SJCRH30 (cell line): Measurements from ENCODE around the gene NOS3. TPM values are rescaled to one million over a fixed set of nuclear protein-coding genes. Genes with fewer than 3 reads are reported as not detected.
"Not testable (repeated sequence)": the region's sequence is repeated elsewhere in the genome, so short reads cannot be mapped to it uniquely, and the experiment has no call there.

Experiments
- DNase-seq, 2 experiments: peaks; one replicate each; pipeline ENCODE4 v3.0.0-alpha.2; 2015 to 2020
- H3K27ac ChIP-seq: fragments of 250-450 bp; sonication (Bioruptor Pico); 2 replicates; pipeline ENCODE4 v1.5.1; 2020; ENCODE audit warnings: mild to moderate bottlenecking, moderate library complexity
- H3K27me3 ChIP-seq: fragments of 250-450 bp; sonication (Bioruptor Pico); 2 replicates; pipeline ENCODE4 v1.5.1; 2020; ENCODE audit warnings: mild to moderate bottlenecking, moderate library complexity
- H3K36me3 ChIP-seq: fragments of 250-450 bp; sonication (Bioruptor Pico); 2 replicates; pipeline ENCODE4 v1.5.1; 2020; ENCODE audit warnings: mild to moderate bottlenecking, moderate library complexity
- H3K4me1 ChIP-seq: fragments of 250-450 bp; sonication (Bioruptor Pico); 2 replicates; pipeline ENCODE4 v1.5.1; 2020; ENCODE audit warnings: mild to moderate bottlenecking, moderate library complexity
- H3K4me3 ChIP-seq: fragments of 250-450 bp; sonication (Bioruptor Pico); 2 replicates; pipeline ENCODE4 v1.5.1; 2020; ENCODE audit warnings: mild to moderate bottlenecking, moderate library complexity
- H3K9me3 ChIP-seq: fragments of 250-450 bp; sonication (Bioruptor Pico); replicated peaks from 2 replicates; pipeline ENCODE4 v1.5.1; 2020; ENCODE audit warnings: mild to moderate bottlenecking, moderate library complexity
- total RNA-seq: library from RNA; depleted of rRNA; stranded (reverse); fragments of >200 nt; shearing (Covaris generic); gene quantifications from 2 replicates; pipeline ENCODE4 v1.2.3, GENCODE V29; 2014

NOS3 gene
- total RNA-seq, 1 experiment from 2014 or later: 0.20 TPM

- DNase-seq: no peak
These were observed 38.2 kb downstream of the NOS3 start for GRCh38 chr7:151028948-151029501.

DNA sequence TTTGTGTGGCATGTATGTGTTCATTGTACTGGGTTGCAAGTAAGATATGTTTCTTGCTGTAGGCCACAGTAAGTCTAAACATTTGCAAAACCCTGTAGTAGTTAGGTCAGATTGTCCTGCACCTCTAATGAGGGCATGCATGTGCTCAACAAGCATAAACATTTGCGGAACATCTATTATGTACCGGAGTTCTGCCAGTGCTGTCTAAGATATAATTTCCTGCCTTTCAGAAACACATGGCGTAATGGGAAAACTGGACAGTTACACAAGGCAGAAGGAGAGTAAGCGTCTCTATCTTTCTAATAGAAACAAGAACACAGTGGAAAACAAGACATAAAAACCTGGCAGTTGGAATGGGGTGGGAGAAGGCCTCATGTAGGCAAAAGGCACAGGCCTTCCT, 40.2 kb downstream of the NOS3 start:
- H3K4me3 ChIP-seq: no peak overlapping the region

More at GRCh38 chr7:151028948-151029501, 38.2 kb downstream of the NOS3 start:
- Histone ChIP-seq H3K4me1 (peaks cover 14% of the 10 kb centered on the region; the same call in 1 of the 2 replicates), H3K27me3 (no peaks in the 10 kb centered on the region), H3K27ac (peak overlapping the region; percentile 21; the same call in 1 of the 2 replicates), H3K9me3 (no peaks in the 10 kb centered on the region), H3K4me3 (peak overlapping the region; percentile 83), H3K36me3 (no peaks in the 10 kb centered on the region)

GRCh38 chr7:151032936-151033863, 42.4 kb downstream of the NOS3 start:
- DNase-seq: no peak
- Histone ChIP-seq H3K27ac (no peak overlapping the region), H3K4me1 (peaks cover 8% of the 10 kb centered on the region; the same call in 1 of the 2 replicates), H3K27me3 (no peaks in the 10 kb centered on the region), H3K9me3 (no peaks in the 10 kb centered on the region), H3K4me3 (no peak overlapping the region), H3K36me3 (no peaks in the 10 kb centered on the region)

More for the DNA sequence above, 40.2 kb downstream of the NOS3 start:
- H3K27ac ChIP-seq: no peak overlapping the region
- H3K36me3 ChIP-seq: no peaks in the 10 kb centered on the region
- peaks cover 14% of the 10 kb centered on the region; the same call in 1 of the 2 replicates for H3K4me1 ChIP-seq
- DNase-seq: no peak
- no peaks in the 10 kb centered on the region for H3K27me3 ChIP-seq
- no peaks in the 10 kb centered on the region for H3K9me3 ChIP-seq

GRCh38 chr7:151033864-151034249, 43.0 kb downstream of the NOS3 start:
- peaks cover 14% of the 10 kb centered on the region for H3K4me1 ChIP-seq
- no peak for DNase-seq
- no peaks in the 10 kb centered on the region for H3K27me3 ChIP-seq
- no peak overlapping the region for H3K4me3 ChIP-seq
- no peaks in the 10 kb centered on the region for H3K36me3 ChIP-seq
- no peak overlapping the region for H3K27ac ChIP-seq
- H3K9me3 ChIP-seq: no peaks in the 10 kb centered on the region

GRCh38 chr7:151034312-151035025, 43.7 kb downstream of the NOS3 start:
- Histone ChIP-seq H3K27me3 (no peaks in the 10 kb centered on the region), H3K9me3 (no peaks in the 10 kb centered on the region), H3K27ac (no peak overlapping the region), H3K4me3 (no peak overlapping the region), H3K36me3 (no peaks in the 10 kb centered on the region), H3K4me1 (peaks cover 17% of the 10 kb centered on the region)
- no peak for DNase-seq

DNA sequence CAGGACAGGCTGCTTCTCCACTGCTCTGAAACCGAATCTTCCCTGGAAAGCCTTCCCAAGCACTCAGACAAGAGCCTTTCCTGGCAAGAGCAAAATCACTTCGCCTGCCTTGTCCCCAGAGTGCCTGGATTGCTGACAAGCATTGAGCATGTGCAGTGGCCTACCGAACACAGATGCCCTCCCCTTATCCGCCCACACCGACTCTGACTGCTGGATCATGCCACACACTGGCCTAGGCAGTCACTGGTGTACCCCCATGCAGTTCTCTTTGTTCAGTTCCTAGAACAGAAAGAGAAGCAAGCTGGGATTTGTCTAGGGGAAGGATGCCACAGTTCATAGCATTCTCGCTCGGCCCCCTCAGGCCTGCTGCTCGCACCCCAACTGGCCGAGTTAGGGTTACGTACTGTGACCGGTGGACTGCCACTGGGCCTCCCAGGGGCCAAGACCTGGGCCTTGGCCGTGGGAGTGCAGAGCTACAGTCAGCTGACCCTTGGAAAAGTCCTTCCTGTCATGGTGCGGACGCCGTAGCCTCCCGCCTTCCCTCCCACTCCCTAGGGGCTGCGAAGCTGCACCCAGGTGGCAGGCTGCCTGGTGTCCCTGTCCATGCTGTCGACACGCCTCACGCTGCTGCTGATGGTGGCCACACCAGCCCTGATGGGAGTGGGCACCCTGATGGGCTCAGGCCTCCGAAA, 44.4 kb downstream of the NOS3 start:
- Histone ChIP-seq H3K27ac (no peak overlapping the region), H3K27me3 (no peaks in the 10 kb centered on the region), H3K9me3 (no peaks in the 10 kb centered on the region), H3K4me1 (peaks cover 20% of the 10 kb centered on the region), H3K4me3 (no peak overlapping the region), H3K36me3 (no peaks in the 10 kb centered on the region)
- no peak for DNase-seq

DNA sequence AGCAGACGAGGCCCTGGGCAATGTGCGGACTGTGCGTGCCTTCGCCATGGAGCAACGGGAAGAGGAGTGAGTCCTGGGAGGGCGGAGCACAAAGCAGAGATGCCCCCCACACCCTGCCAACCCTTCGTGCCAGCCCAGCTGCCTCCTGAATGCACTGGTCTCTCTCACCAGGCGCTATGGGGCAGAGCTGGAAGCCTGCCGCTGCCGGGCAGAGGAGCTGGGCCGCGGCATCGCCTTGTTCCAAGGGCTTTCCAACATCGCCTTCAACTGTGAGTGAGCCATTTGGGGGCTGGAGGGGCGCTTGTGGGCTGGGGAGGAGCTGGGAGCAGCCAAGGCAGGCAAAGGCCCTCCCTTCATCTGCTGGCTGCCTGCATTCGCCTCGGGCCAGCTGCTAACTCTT, 45.1 kb downstream of the NOS3 start:
- DNase-seq: no peak
- Histone ChIP-seq H3K4me1 (peaks cover 27% of the 10 kb centered on the region), H3K4me3 (no peak overlapping the region), H3K27ac (no peak overlapping the region), H3K27me3 (no peaks in the 10 kb centered on the region), H3K36me3 (no peaks in the 10 kb centered on the region), H3K9me3 (no peaks in the 10 kb centered on the region)

- Histone ChIP-seq H3K36me3 (no peaks in the 10 kb centered on the region), H3K9me3 (no peaks in the 10 kb centered on the region), H3K27ac (peak overlapping the region; percentile 72), H3K4me1 (peaks cover 30% of the 10 kb centered on the region), H3K27me3 (no peaks in the 10 kb centered on the region), H3K4me3 (no peak overlapping the region)
- DNase-seq: peak; percentile 86 to 89
These were observed 48.4 kb downstream of the NOS3 start for GRCh38 chr7:151038951-151039849.

- Histone ChIP-seq H3K9me3 (no peaks in the 10 kb centered on the region), H3K4me3 (no peak overlapping the region), H3K4me1 (peaks cover 34% of the 10 kb centered on the region), H3K36me3 (no peaks in the 10 kb centered on the region), H3K27ac (peak overlapping the region; percentile 72), H3K27me3 (no peaks in the 10 kb centered on the region)
- DNase-seq: peak; percentile 57 to 68
These were observed 49.2 kb downstream of the NOS3 start for GRCh38 chr7:151039850-151040548.

DNA sequence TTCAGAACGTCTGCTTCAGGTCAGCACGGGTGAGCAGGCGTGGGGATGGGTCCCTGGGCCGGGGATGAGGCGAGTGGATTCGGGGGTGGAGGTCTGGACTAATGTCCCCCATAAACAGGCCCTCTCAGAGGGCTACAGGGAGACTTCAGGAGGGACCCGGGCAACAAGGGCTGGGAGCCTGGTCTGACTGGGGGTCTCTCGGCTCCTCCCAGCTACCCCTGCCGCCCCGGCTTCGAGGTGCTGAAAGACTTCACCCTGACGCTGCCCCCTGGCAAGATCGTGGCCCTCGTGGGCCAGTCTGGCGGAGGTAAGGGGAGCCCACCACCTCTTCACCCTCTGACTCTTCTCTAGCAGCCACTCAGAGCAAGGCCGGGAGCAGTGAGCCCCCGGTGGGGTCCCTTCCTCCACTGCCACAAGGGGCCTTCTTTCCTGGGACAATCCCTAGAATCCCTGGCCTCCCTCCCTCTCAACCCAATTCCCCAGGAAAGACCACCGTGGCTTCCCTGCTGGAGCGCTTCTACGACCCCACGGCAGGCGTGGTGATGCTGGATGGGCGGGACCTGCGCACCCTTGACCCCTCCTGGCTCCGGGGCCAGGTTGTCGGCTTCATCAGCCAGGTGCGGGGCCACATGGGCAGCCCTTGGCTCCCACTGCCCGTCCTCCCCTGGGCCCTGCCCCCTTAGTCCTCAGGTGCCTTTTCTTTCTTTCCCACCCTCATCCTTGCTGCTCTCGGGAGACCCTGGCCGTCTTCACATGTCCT, 50.0 kb downstream of the NOS3 start:
- H3K36me3 ChIP-seq: no peaks in the 10 kb centered on the region

GRCh38 chr7:151043449-151043848, 52.6 kb downstream of the NOS3 start:
- H3K9me3 ChIP-seq, H3K36me3 ChIP-seq, H3K27ac ChIP-seq, H3K27me3 ChIP-seq, H3K4me3 ChIP-seq, DNase-seq: not testable (repeated sequence)
- peaks cover 64% of the 10 kb centered on the region for H3K4me1 ChIP-seq

More for the DNA sequence above, 50.0 kb downstream of the NOS3 start:
- H3K27ac ChIP-seq: peak overlapping the region; percentile 72
- no peaks in the 10 kb centered on the region for H3K9me3 ChIP-seq
- no peak for DNase-seq
- H3K4me3 ChIP-seq: no peak overlapping the region
- no peaks in the 10 kb centered on the region for H3K27me3 ChIP-seq
- peaks cover 42% of the 10 kb centered on the region for H3K4me1 ChIP-seq

DNA sequence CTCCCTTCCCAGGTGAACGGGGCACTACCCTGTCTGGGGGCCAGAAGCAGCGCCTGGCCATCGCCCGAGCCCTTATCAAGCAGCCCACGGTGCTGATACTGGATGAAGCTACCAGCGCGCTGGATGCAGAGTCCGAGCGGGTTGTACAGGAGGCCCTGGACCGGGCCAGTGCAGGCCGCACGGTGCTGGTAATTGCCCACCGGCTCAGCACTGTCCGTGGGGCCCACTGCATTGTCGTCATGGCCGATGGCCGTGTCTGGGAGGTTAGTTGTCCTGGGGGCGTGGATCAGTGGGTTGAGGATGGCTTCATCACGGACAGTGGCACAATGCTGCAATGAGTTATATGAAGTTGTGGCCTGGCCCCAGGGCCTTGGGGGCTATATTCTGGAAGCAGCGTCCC, 53.1 kb downstream of the NOS3 start:
- no peaks in the 10 kb centered on the region for H3K9me3 ChIP-seq
- no peak overlapping the region for H3K4me3 ChIP-seq
- H3K27me3 ChIP-seq: no peaks in the 10 kb centered on the region
- no peaks in the 10 kb centered on the region for H3K36me3 ChIP-seq
- no peak for DNase-seq
- H3K4me1 ChIP-seq: peaks cover 64% of the 10 kb centered on the region
- H3K27ac ChIP-seq: no peak overlapping the region

- peak; percentile 74 for DNase-seq
- Histone ChIP-seq H3K4me1 (peaks cover 60% of the 10 kb centered on the region), H3K4me3 (no peak overlapping the region), H3K9me3 (no peaks in the 10 kb centered on the region), H3K36me3 (no peaks in the 10 kb centered on the region), H3K27me3 (no peaks in the 10 kb centered on the region), H3K27ac (peak overlapping the region; percentile 32)
These were observed 54.4 kb downstream of the NOS3 start for GRCh38 chr7:151045262-151045661.
